ENCODE measurements around the gene NR2F1-AS1.

GRCh38 chr5:93569300-93570160 is 11.5 kb downstream of the NR2F1-AS1 start:
- TF ChIP-seq CTCF (IDR thresholded peaks at IDR 0.05 in 4 of 5, conservative IDR thresholded peaks at IDR 0.05 in 1 of 5): no peak
- no peak for TF ChIP-seq POLR2A (IDR thresholded peaks at IDR 0.05)

All from gastrocnemius medialis (tissue), 4 donors.